Frontal cortex (tissue), 4 donors: ENCODE measurements around the gene AKR7A2. TPM values are rescaled to one million over a fixed set of nuclear protein-coding genes. Genes with fewer than 3 reads are reported as not detected.
"Not testable (repeated sequence)": the region's sequence is repeated elsewhere in the genome, so short reads cannot be mapped to it uniquely, and the experiment has no call there.

ENCODE experiments used
- DNase-seq, 2 donors: peaks; one replicate each; pipeline ENCODE4 v3.0.0; 2012; ENCODE audit warnings: low spot score in 2 of 2
- FAIRE-seq: peaks from 2 replicates; lab custom pipeline; 2012; peaks lifted over from hg19 to GRCh38; lab: Jason Lieb, UNC
- total RNA-seq: library from RNA; depleted of rRNA; stranded (reverse); fragments of >200 nt; gene quantifications from one replicate; pipeline ENCODE4 v1.2.3, GENCODE V29; 2014
- donor health status: control.
- donor health status: control.
- donor health status: control.

Gene AKR7A2
- total RNA-seq, 1 donor from 2014 or later, result 21.6 TPM

GRCh38 chr1:19309123-19309813 is 2.7 kb downstream of the AKR7A2 start:
- FAIRE-seq, result no peak
- no peak for DNase-seq

- no peak for FAIRE-seq
- no peak for DNase-seq
Observed at GRCh38 chr1:19308509-19308907, 3.4 kb downstream of the AKR7A2 start.

GRCh38 chr1:19307794-19308508 is 4.0 kb downstream of the AKR7A2 start:
- FAIRE-seq (no peak), DNase-seq (no peak)

- DNase-seq, result no peak
- FAIRE-seq, result no peak
Observed at GRCh38 chr1:19306941-19307340, 5.0 kb downstream of the AKR7A2 start.

- no peak for DNase-seq
Observed at GRCh38 chr1:19305880-19306279, 6.1 kb downstream of the AKR7A2 start.

GRCh38 chr1:19304081-19304480 is 7.9 kb downstream of the AKR7A2 start:
- not testable (repeated sequence) for DNase-seq, FAIRE-seq

More at GRCh38 chr1:19305880-19306279, 6.1 kb downstream of the AKR7A2 start:
- FAIRE-seq, result no peak

- no peak for FAIRE-seq
- no peak for DNase-seq
Observed at GRCh38 chr1:19300211-19300610, 11.7 kb downstream of the AKR7A2 start.

GRCh38 chr1:19294638-19295037 is 17.3 kb downstream of the AKR7A2 start:
- DNase-seq, result no peak
- FAIRE-seq, result no peak

GRCh38 chr1:19289244-19289643 is 22.7 kb downstream of the AKR7A2 start:
- FAIRE-seq, result no peak
- DNase-seq, result no peak

GRCh38 chr1:19288324-19289241 is 23.4 kb downstream of the AKR7A2 start, which contains the start of gene AKR7A3:
Gene AKR7A3 (minus strand): TSS chr1:19288770. CDS start chr1:19288709, 61 bp downstream.
- DNase-seq, result peak; percentile 51 to 61
- FAIRE-seq, result not testable (repeated sequence)

GRCh38 chr1:19287436-19288185 is 24.3 kb downstream of the AKR7A2 start:
- FAIRE-seq (no peak), DNase-seq (no peak)

GRCh38 chr1:19285807-19286206 is 26.1 kb downstream of the AKR7A2 start:
- DNase-seq, FAIRE-seq: not testable (repeated sequence)

GRCh38 chr1:19285366-19285765 is 26.6 kb downstream of the AKR7A2 start:
- not testable (repeated sequence) for FAIRE-seq, DNase-seq

- FAIRE-seq, result no peak
- DNase-seq, result no peak
Observed at GRCh38 chr1:19284881-19285280, 27.1 kb downstream of the AKR7A2 start.

- DNase-seq, result no peak
- FAIRE-seq, result no peak
Observed at GRCh38 chr1:19283891-19284290, 28.1 kb downstream of the AKR7A2 start.

GRCh38 chr1:19274636-19275035 is 37.3 kb downstream of the AKR7A2 start:
- no peak for DNase-seq
- no peak for FAIRE-seq

GRCh38 chr1:19273844-19274531 is 38.0 kb downstream of the AKR7A2 start:
- DNase-seq, FAIRE-seq: not testable (repeated sequence)

GRCh38 chr1:19273106-19273843 is 38.7 kb downstream of the AKR7A2 start:
- no peak for DNase-seq
- FAIRE-seq, result no peak
